Measurements from ENCODE around the gene IGSF10. TPM values are rescaled to one million over a fixed set of nuclear protein-coding genes. Genes with fewer than 3 reads are reported as not detected.

Gene IGSF10
- total and polyA plus RNA-seq, 10 donors: 0.22 to 8.5 (median 1.7) TPM

- no peak overlapping the region for H3K4me3 ChIP-seq
- no peak for DNase-seq
- H3K27ac ChIP-seq: no peak overlapping the region
- intact Hi-C loops (cut with DNase I; ENCODE audit: low total_unique reads): no loop called here
- H3K4me1 ChIP-seq: peaks cover 0 to 8% (median 6%) of the 10 kb centered on the region in 6 donors
- 42 to 70% (median 59%) methylated on average over 3 of the region's 3 CpGs for WGBS, 5 donors
- H3K27me3 ChIP-seq (replicated peaks in 1 of 7): peaks cover 0 to 34% (median 9%) of the 10 kb centered on the region in 7 donors
- no peaks in the 10 kb centered on the region for H3K9me3 ChIP-seq
- TF ChIP-seq POLR2A (IDR thresholded peaks at IDR 0.05) (no peak), POLR2AphosphoS5 (IDR thresholded peaks at IDR 0.05) (no peak)
- TF ChIP-seq, protein P1, sequence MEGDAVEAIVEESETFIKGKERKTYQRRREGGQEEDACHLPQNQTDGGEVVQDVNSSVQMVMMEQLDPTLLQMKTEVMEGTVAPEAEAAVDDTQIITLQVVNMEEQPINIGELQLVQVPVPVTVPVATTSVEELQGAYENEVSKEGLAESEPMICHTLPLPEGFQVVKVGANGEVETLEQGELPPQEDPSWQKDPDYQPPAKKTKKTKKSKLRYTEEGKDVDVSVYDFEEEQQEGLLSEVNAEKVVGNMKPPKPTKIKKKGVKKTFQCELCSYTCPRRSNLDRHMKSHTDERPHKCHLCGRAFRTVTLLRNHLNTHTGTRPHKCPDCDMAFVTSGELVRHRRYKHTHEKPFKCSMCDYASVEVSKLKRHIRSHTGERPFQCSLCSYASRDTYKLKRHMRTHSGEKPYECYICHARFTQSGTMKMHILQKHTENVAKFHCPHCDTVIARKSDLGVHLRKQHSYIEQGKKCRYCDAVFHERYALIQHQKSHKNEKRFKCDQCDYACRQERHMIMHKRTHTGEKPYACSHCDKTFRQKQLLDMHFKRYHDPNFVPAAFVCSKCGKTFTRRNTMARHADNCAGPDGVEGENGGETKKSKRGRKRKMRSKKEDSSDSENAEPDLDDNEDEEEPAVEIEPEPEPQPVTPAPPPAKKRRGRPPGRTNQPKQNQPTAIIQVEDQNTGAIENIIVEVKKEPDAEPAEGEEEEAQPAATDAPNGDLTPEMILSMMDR (IDR thresholded peaks at IDR 0.05 in 8 of 11, conservative IDR thresholded peaks at IDR 0.05 in 3 of 11): no peak
- H3K36me3 ChIP-seq: no peaks in the 10 kb centered on the region
Measured at GRCh38 chr3:151459358-151459757, 1.5 kb downstream of the IGSF10 start.

DNA sequence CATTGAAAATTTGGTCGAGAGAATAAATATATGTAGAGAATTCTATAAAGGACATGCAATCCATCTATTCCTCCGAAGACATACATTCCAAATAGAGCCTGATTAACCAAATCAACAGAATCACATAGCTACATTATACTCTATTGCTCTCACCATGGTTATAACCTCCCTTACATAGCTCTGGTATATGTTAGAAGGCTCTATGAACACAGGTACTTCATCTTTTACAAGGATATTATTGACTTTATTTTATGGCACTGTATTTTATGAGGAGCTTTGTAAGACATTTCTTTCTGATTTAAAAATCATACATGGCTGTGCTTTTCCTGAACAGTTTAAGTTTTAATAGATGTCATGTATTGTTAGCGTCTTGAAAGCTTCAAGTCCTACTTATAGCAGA lies 4.8 kb downstream of the IGSF10 start:
- Histone ChIP-seq H3K4me3 (no peak overlapping the region), H3K4me1 (peaks cover 0 to 6% (median 3%) of the 10 kb centered on the region in 6 donors), H3K36me3 (no peaks in the 10 kb centered on the region), H3K9me3 (no peaks in the 10 kb centered on the region), H3K27me3 (replicated peaks in 1 of 7) (peaks cover 0 to 17% (median 5%) of the 10 kb centered on the region in 7 donors), H3K27ac (no peak overlapping the region)
- TF ChIP-seq POLR2A (IDR thresholded peaks at IDR 0.05) (no peak), POLR2AphosphoS5 (IDR thresholded peaks at IDR 0.05) (no peak)
- TF ChIP-seq, protein P1 (IDR thresholded peaks at IDR 0.05 in 8 of 11, conservative IDR thresholded peaks at IDR 0.05 in 3 of 11): no peak
- intact Hi-C loops (cut with DNase I; ENCODE audit: low total_unique reads): no loop called here
- no peak for DNase-seq
- 91 to 95% (median 92%) methylated on average over 3 of the region's 3 CpGs for WGBS, 5 donors

- whole genome bisulfite sequencing, 5 donors: 42 to 68% (median 54%) methylated on average over 2 of the region's 2 CpGs
- TF ChIP-seq POLR2A (IDR thresholded peaks at IDR 0.05): no peak
- H3K36me3 ChIP-seq: no peaks in the 10 kb centered on the region
- intact Hi-C loops (cut with DNase I; ENCODE audit: low total_unique reads): no loop called here
- H3K27me3 ChIP-seq (replicated peaks in 1 of 7): no peaks in the 10 kb centered on the region
- no peak overlapping the region for H3K27ac ChIP-seq
- no peak overlapping the region for H3K4me3 ChIP-seq
- DNase-seq: no peak
- H3K4me1 ChIP-seq: no peaks in the 10 kb centered on the region
- no peaks in the 10 kb centered on the region for H3K9me3 ChIP-seq
Measured at GRCh38 chr3:151452841-151453240, 8.0 kb downstream of the IGSF10 start.

DNA sequence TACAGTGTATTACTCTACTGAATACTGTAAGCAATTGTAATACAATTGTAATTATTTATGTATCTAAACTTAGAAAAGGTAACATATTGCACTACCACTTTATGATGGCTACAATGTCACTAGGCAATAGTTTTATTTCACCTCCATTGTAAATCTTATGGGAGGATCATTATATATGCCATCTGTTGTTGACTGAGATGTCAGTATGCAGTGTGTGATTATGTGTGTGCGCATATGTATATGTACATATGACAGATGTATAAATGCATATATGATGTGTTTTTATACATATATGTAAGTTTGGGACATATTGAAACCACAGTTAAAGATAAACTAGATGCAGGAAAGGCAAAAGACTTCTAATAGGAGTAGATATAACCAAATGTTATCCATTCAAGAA lies 8.5 kb downstream of the IGSF10 start:
- H3K9me3 ChIP-seq: no peaks in the 10 kb centered on the region
- no peak overlapping the region for H3K27ac ChIP-seq
- TF ChIP-seq, protein P1 (IDR thresholded peaks at IDR 0.05 in 8 of 11, conservative IDR thresholded peaks at IDR 0.05 in 3 of 11): no peak
- TF ChIP-seq POLR2AphosphoS5 (IDR thresholded peaks at IDR 0.05) (no peak), POLR2A (IDR thresholded peaks at IDR 0.05) (no peak)
- intact Hi-C loops (cut with DNase I; ENCODE audit: low total_unique reads): no loop called here
- WGBS, 5 donors: 0 to 97% (median 48%) methylated on average over 1 of the region's 1 CpG
- no peaks in the 10 kb centered on the region for H3K4me1 ChIP-seq
- no peak for DNase-seq
- H3K36me3 ChIP-seq: no peaks in the 10 kb centered on the region
- no peak overlapping the region for H3K4me3 ChIP-seq
- H3K27me3 ChIP-seq (replicated peaks in 1 of 7): no peaks in the 10 kb centered on the region

GRCh38 chr3:151446002-151446340 lies 14.9 kb downstream of the IGSF10 start:
- no peak overlapping the region for H3K4me3 ChIP-seq
- no peaks in the 10 kb centered on the region for H3K4me1 ChIP-seq
- DNase-seq: no peak
- H3K9me3 ChIP-seq: no peaks in the 10 kb centered on the region
- H3K36me3 ChIP-seq: no peaks in the 10 kb centered on the region
- WGBS, 5 donors: 51 to 72% (median 55%) methylated on average over 3 of the region's 3 CpGs
- no peak overlapping the region for H3K27ac ChIP-seq
- intact Hi-C loops (cut with DNase I; ENCODE audit: low total_unique reads): loop anchor here (10.0 kb wide), 1 partner anchor 469 kb away; no protein-coding TSS in a partner anchor
- H3K27me3 ChIP-seq (replicated peaks in 1 of 7): no peaks in the 10 kb centered on the region
- no peak for TF ChIP-seq POLR2AphosphoS5 (IDR thresholded peaks at IDR 0.05)
- no peak for TF ChIP-seq POLR2A (IDR thresholded peaks at IDR 0.05)
- TF ChIP-seq, protein P1 (IDR thresholded peaks at IDR 0.05 in 8 of 11, conservative IDR thresholded peaks at IDR 0.05 in 3 of 11): no peak
